ENCODE measurements around the gene ANKRD12.
"Not testable (repeated sequence)": the region's sequence is repeated elsewhere in the genome, so short reads cannot be mapped to it uniquely, and the experiment has no call there.

The ANKRD12 gene

DNA sequence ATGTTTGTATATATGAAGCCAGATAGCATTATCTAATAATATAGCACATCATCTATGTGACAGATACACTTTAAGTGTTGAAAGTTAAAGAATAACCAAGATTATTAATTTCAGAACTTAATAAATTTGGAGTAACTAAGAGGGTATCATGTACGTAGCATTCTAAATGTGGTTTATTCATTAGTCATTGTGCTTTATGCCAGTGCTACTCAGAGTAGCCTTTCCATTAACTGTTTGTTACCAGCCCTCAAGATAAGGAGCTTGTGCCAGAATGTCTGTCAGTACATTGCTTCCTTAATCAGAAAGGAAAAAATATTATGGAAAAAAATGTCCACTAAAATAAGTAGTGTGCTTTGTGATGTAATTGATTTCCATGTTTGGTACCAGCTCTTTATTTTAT lies 103.1 kb downstream of the ANKRD12 start:
- no peak for DNase-seq

DNA sequence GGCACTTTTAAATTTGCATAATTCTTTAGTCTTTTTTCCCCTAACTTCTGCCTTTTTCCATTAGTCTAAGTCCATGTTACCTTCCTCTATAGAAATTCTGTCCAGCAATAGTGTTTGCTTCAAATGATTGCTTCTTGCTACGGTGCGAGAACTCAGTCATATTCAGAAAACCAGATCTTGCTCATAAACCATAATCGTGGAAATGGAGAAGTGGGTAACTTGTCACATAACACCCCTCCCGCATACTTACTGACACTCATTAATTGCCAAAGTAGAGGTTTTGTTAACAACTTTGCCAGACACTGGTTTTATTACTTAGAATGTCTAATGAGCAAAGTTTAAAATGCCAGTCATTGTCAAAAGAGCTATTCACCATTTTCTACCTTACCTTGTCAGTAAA lies 103.7 kb downstream of the ANKRD12 start:
- no peak for DNase-seq

DNA sequence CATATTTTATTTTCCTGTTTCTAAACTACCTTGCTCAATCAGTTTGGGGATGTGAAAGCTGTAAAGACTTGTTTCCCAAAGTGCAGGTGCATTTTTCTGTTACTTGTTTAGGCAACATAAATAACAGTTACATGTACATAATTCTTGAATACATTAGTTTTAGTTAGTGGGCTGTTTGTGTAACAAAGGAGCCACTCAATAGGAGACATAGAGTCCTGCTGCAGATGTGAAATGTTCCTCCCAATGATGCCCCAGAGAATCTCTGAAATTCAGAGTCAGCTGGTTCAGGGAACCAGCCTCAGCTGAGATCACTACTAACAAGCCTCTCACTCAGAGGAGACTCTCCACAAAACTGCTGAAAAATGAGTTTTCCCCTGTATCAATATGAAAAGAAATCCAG lies 106.4 kb downstream of the ANKRD12 start:
- DNase-seq: no peak

DNA sequence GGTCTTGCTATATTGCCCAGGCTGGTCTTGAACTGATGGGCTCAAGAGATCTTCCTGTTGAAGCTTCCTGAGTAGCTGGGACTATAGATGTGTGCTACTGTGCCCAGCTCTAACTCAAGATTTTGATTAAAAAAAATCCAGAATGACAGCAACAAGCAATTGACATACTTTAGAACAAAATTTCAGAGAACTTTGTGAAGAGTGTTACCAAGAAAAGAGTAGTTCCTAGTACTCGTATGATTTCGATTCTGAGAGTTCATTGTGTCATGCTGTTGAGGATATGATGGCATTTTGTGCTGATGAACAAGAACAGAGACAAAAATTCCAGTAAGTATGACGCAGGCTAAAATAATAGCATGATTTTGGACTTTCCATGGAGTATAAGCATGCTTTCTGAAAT lies 107.8 kb downstream of the ANKRD12 start:
- DNase-seq: no peak

DNA sequence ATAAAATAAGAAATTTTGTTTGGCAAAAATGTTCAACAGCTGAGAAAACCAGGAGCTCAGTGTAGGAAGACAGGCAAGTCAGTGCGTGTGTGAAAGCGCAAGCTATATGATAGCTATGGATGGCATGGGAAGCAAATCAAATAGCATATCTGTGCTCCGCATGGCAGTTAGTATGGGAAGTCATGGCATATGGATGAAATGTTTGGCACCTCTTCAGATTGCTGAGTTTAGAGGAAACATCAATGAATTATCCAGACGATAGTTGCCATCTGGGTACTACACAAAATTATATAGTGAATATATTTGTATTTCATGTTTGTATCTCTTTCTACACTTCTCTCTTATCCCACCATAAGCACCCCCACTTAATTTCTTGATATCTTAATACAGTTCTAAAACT lies 112.1 kb downstream of the ANKRD12 start:
- no peak for DNase-seq

DNA sequence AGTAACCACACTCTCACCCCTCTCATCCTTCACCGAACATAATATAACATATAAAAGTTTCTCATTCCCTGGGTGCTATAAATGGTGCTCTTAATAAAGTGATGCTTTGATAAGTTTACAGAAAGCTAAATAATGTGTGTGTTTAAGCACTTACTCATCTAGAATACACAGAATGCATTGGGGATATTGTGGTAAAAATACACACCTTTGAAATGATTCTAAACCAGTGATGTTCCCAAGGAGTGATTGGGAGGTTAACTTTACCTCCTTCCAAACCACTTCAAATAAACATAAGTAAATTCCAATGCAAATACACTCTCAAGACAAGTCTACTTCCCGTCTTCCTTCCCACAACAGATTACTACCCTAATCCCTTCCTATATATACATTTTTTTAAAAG lies 112.7 kb downstream of the ANKRD12 start:
- DNase-seq: no peak

DNA sequence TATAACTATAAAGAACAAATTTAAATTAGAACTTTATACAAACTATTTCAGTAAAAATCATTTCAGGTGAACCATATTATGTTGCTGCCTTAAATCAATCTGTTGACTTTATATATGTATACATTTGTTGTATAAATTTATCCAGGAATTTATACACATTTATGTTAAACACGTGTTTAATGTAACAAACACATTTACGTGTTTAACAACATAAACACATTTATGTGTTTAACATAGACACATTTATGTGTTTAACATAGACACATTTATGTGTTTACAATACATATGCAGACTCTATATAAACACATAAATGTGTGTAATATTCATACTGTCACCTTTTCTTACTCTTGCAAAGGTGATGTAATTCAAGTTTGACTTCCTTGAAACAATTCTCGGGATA lies 122.6 kb downstream of the ANKRD12 start:
- DNase-seq: no peak

DNA sequence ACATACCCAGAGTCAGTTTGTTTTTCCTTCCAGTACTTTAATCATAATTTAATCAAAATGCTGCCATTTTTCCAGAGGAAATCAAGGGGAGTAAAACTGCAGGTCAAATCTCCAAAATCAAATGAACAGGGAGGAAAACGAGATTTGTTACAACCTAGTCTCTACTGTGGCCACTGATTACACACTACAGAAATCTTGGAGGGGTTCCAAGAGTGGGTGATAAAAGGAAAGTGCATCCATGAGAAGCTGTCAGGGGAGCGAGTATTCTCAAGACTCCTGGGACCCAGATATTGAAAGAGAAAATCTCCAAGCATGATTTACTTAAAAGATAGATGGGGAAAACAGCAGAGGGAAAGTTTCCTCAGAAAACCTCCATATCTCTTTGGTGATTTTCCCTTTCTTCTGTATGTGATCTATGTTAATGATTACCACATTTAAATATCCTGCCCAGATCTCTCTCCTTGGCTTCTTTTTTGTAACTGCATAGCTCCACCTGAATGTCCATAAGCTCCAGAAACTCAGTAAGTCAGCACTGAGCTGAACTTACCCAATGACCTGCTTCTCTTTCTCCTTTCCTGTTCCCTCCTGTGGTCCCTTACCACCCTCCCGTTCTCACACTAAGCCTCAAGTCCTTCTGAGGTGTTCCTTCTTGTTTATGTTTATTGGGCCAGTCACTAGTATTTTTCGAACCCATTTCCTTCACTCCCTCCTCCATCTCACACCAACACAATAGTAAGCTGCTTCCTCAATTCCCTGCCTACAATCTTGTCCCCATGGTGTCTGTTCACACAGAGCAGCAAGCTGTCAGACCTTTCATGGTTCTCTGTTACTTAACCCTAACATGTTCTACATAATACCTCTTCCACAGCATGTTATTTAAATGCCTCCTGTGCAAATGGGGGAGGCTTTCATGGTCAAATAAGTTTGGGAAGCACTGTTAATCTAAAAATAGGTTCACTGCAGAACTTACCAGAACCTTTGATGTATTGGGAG lies 124.1 kb downstream of the ANKRD12 start:
- DNase-seq: no peak

DNA sequence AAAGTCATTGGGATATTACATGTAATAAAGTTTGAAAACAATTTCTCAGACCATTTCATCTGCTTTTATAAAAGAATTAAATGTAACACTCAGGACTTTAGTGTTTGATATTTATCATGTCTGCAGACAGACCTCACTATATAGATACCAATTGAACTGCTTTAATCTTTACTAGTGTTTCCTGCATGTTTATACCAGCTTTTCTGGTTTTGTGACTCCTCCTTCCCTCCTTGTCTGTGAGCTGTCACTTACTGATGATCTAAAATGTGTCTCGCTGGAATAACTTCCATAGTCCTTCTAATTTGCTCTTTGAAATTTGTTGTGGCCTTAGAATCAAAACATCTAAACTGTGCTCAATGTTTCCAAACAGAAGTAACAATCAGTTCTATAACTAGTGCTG lies 126.7 kb downstream of the ANKRD12 start:
- no peak for DNase-seq

DNA sequence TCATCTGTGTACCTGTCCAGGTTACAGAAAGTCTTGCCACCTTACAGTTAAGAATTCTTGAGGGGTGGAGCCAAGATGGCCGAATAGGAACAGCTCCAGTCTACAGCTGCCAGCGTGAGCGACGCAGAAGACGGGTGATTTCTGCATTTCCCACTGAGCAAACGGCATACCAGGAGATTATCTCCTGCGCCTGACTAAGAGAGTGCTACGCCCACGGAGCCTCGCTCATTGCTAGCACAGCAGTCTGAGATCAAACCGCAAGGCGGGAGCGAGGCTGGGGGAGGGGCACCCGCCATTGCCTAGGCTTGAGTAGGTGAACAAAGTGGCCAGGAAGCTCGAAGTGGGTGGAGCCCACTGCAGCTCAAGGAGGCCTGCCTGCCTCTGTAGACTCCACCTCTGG lies 128.2 kb downstream of the ANKRD12 start:
- DNase-seq: not testable (repeated sequence)

DNA sequence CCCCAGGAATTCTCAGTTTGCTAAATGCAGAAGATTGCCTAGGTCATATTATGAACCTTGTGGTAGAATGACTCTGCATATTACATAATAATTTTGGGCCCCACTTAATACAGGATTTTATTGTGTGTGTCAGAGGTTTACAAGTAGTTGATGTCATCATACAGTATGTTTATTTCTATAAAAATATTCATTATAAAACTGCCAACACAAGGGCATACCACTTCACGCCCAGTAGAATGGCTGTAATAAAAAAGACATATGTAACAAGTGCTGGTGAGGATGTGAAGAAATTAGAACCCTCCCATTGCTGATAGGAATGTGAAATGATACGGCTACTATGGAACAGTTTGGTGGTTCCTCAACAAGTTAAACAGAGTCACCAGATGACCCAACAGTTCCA lies 136.6 kb downstream of the ANKRD12 start:
- DNase-seq: no peak

DNA sequence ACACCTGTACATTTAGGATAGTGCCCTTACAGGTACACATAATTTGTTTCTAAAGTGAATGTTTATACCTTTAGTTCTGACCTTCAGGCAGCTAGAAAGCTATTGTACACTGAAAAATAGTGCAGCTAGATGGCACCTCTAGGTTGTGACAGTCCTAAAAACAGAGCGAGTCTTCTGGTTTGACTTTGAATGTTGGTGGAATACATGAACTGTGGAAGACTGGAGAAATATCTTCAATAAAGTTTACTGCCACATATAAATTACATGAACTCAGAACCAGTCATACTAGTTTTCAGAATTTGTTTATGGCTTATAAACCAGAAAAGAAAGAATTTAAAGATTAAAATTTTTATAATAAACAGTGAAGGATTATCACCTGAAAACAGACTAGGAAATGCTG lies 139.3 kb downstream of the ANKRD12 start:
- DNase-seq: no peak

DNA sequence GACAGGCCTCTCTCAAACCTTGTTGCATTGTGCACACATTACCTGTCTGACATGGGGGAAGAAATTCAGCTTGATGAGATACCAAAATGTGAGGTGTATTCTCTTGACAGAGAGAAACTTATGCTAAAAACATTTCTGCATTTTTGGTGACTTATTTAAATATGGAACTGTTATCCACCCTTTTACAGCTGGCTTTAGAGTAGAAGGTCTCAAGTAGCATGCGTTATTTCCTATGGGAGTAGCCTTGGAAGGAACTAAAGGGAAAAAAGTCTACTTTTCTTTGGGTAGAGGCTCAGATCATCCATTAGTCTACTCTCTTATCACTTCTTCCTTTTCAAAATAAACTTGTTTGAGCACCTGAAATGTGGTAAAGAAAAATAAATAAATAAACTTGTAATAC lies 141.4 kb downstream of the ANKRD12 start:
- no peak for DNase-seq

DNA sequence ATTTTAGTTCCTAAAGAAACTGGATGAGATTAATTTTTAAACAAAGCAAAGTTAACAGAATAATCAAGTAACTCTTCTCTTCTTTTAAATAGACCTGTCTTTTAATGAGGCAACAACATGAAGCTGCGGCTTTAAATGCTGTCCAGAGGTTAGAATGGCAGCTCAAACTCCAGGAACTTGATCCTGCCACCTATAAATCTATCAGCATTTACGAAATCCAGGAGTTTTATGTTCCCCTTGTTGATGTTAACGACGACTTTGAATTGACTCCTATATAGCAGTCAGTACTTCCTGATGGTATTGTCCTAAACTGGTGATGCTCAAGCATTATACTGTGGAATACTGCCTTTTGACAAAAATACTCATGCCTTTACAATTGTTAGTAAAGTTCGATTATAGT lies 144.3 kb downstream of the ANKRD12 start:
- no peak for DNase-seq

DNA sequence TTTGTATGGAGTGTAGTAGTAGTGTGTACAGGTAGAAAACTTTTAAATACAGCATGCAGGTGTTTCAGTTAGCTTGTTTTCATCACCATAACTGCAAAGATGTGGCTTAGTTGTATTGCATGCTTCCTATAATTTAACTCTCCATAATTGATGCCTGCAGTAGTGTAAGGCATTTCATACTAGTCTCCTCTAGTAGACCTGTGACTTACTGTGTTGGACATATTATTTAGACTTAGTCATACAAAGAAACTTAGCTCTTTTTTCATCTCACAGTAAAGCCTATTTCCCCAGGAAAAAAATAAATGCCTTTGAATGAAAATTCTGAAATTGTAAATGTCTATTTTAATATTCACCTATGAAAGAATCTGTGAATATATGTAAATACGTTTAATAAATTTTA lies 145.2 kb downstream of the ANKRD12 start:
- no peak for DNase-seq

DNA sequence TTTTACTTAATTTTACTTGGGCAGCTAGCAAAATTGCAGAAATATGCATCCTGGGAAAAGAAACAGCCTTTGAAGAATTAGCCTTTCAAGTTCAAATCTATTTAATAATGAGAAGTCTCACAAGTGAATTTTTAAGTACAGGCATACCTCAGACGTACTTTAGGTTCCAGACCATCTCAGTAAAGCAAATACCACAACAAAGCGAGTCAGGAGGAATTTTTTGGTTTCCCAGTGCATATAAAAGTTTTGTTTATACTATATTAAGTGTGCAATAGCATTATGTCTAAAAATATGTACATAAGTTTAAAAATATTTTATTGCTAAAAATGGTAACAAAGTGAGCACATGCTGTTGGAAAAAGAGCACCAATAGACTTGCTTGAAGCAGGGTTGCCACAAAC lies 147.2 kb downstream of the ANKRD12 start:
- no peak for DNase-seq

DNA sequence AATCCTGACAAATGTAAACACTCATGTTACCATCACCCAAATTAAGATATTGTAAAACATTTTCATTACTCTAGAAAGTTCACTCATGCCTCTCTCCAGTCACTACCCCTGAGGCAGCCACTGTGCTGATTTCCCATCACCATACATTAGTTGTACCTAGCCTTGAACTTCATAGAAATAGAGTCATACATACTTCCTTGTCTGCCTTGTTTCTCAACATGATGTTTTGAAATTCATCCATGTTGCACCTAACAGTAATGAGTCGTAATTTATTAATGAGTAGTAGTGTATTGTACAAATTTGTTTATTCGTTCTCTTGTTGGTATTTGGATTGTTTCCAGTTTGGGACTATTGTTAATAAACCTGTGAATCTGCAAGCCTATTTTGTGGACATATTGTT lies 149.0 kb downstream of the ANKRD12 start:
- no peak for DNase-seq

DNA sequence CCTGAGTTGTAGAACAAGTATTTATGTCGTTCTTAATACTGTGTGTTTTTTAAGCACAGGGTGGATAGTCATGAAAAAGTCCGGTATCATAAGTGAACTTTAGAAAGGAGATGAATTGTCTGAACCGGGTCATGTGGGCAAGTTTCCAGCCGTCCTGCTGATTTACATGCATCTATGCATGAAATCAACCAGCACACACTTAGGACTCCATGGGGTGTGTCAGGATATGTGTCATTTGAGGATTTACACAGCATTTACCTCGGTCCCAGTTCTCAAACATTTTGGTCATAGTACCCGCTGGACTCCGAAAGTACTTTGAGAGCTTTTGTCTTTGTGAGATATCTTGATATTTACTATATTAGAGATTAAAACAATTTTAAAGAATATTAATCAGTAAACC lies 150.5 kb downstream of the ANKRD12 start:
- DNase-seq: no peak

DNA sequence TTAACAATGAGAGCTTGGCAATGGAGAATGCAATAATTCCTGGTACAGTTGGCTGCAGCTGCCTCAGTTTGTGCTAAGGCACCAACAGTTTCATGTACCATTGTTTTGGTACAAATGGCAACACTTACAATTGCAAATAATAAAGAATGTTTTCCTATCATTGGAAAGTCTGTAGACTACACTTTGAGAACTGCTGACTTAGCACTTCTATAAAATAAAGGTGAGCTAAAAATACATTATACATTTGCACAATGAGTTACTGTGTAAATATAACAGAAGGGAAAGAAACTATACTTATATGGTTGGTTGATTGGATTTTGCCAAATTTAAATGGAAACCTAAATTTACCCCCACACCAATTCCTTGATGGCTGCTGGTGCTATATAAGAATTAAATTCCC lies 153.1 kb downstream of the ANKRD12 start:
- DNase-seq: no peak

DNA sequence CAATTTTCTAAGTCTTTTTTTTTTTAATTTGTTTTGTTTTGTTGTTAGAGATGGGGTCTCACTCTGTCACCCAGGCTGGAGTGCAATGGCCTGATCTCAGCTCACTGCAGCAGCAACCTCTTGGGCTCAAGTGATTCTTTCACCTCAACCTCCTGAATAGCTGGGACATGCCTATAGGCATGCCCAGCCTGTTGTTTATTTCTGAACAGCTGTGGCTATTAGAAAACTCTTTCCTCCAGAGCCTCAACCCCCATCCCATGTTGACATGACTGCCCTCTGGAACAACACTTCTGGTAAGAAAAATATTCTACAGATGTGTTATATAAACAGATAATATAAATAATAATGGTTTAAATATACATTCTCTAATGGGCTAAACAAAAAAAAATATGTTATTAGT lies 153.6 kb downstream of the ANKRD12 start:
- DNase-seq: no peak

DNA sequence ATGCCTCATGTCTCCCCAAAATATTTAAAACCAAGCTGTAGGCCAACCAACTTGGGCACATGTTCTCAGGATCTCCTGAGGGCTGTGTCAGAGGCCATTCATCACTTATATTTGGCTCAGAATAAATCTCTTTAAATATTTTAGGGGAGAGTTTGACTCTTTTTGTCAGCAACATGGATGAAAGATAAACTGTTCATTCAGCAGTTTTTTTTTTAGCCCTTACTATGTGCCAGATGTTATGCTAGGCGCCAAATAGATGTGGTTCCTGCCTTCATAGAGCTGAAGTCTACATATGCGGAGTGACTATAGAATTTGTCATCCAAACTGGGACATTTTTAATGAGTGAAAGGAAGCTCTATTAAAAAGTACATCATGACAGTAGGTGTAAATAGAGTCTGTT lies 155.5 kb downstream of the ANKRD12 start:
- DNase-seq: no peak

DNA sequence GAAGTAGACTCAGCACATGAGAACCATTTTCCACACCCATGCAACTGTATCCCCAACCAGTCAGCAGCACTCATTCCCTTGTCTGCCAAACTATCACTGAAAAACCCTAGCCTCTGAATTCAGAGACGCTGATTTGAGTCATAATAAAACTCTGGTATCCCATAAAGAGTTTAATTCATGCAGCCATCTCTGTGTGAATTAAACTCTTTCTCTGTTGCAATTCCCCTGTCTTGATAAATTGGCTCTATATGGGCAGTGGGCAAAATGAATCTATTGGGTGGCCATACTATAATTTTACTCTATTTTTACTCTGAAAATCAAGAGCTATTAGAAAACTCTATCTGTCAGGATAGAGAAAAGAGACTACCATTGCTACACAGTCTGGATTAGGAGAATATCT lies 157.4 kb downstream of the ANKRD12 start:
- DNase-seq: no peak

DNA sequence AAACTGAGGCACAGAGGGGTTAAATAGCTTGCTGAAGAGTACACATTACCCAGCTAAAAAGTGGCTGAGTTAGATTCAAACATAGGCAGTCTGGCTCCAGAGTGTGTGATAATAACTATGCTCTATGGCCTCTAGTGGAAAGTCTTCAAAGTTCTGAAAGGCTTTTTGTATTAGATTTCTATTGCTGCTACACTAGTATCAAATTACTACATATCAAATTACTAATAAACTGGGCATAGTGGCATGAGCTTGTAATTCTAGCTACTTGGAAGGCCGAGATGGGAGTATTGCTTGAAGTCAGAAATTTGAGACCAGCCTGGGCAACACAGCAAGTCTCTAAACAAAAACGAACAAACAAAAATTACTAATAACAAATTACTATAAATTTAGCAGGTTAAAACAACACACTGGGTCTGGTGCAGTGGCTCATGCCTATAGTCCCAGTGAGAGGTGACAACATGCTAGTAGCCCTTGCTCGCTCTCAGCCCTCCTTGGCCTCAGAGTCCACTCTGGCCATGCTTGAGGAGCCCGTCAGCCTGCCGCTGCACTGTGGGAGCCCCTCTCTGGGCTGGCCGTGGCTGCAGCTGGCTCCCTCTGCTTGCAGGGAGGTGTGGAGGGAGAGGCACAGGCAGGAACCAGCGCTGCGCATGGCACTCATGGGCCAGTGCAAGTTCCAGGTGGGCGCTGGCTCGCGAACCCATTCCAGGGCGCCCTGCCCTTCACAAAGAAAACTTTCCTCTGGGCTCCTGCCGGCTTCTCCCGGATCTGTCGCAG lies 159.8 kb downstream of the ANKRD12 start:
- peak; percentile 1 for DNase-seq

DNA sequence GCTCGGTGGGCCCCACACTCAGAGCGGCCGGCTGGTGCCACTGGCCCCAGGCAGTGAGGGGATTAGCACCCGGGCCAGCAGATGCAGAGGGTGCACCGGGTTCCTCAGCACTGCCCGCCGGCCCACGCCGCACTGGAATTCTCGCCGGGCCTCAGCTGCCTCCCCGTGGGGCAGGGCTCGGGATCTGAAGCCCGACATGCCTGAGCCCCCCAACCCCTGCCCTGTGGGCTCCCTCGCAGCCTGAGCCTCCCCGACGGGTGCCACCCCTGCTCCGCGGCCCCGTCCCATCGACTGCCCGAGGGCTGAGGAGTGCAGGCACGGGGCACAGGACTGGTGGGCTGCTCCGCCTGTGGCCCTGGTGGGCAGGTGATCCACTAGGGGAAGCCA lies 160.4 kb downstream of the ANKRD12 start:
- DNase-seq: no peak

All from NCI-H2029 treated with DMSO at 0.1 percent for 48 hours (cell line).